ENCODE results near the gene VAV3. TPM values are rescaled to one million over a fixed set of nuclear protein-coding genes. Genes with fewer than 3 reads are reported as not detected.

The VAV3 gene
- total RNA-seq, 1 experiment from 2014 or later, result 38.2 TPM

- CTCF ChIA-PET, result no interaction called here
- no peak for DNase-seq
- H3K27ac Mint-ChIP-seq (ENCODE audit: unreplicated experiment), result no peak overlapping the region
- no peaks in the 10 kb centered on the region for H3K4me1 Mint-ChIP-seq (ENCODE audit: low read depth, unreplicated experiment)
- no peaks in the 10 kb centered on the region for H3K9me3 Mint-ChIP-seq (ENCODE audit: low read depth, unreplicated experiment)
- no TSS peak for BruUV-seq (replicated peaks)
- no peaks in the 10 kb centered on the region for H3K27me3 Mint-ChIP-seq (ENCODE audit: unreplicated experiment)
- intact Hi-C loops (cut with micrococcal nuclease; ENCODE audit: unreplicated experiment), result no loop called here
- TF ChIP-seq, protein P1, sequence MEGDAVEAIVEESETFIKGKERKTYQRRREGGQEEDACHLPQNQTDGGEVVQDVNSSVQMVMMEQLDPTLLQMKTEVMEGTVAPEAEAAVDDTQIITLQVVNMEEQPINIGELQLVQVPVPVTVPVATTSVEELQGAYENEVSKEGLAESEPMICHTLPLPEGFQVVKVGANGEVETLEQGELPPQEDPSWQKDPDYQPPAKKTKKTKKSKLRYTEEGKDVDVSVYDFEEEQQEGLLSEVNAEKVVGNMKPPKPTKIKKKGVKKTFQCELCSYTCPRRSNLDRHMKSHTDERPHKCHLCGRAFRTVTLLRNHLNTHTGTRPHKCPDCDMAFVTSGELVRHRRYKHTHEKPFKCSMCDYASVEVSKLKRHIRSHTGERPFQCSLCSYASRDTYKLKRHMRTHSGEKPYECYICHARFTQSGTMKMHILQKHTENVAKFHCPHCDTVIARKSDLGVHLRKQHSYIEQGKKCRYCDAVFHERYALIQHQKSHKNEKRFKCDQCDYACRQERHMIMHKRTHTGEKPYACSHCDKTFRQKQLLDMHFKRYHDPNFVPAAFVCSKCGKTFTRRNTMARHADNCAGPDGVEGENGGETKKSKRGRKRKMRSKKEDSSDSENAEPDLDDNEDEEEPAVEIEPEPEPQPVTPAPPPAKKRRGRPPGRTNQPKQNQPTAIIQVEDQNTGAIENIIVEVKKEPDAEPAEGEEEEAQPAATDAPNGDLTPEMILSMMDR (IDR thresholded peaks at IDR 0.05; ENCODE audit: unreplicated experiment), result no peak
- peaks cover 20% of the 10 kb centered on the region for H3K36me3 Mint-ChIP-seq (ENCODE audit: insufficient read depth, unreplicated experiment)
- no peak overlapping the region for H3K4me3 Mint-ChIP-seq (ENCODE audit: low read depth, unreplicated experiment)
Measured at GRCh38 chr1:107574044-107574443, 390.9 kb downstream of the VAV3 start.

DNA sequence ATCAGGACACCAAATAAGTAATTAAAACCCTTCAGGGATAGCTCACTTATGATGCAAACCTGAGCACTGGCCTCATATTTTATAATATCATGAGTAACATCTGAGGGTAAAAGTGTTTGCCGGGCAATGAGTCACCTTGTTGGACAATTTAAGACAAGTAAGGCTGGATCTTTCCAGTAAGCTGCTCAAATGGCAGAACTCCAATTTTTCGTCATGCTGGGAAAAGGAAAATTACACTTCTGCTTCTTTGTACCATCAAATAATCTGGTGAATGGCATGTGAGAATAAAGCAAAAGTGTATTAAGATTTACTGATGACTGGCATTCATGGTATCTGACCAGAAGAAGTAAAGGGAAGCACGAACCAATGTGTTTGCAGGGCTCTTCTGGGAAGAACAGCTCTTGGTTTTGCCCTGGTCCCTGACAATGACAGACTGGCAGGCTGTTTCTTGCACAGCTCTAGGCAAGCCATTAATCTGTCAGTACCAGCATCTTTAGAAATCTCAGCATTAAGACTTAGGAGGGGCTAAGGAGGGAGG is 392.2 kb downstream of the VAV3 start:
- H3K36me3 Mint-ChIP-seq (ENCODE audit: insufficient read depth, unreplicated experiment), result peaks cover 20% of the 10 kb centered on the region
- TF ChIP-seq, protein P1 (IDR thresholded peaks at IDR 0.05; ENCODE audit: unreplicated experiment), result no peak
- intact Hi-C loops (cut with micrococcal nuclease; ENCODE audit: unreplicated experiment), result no loop called here
- no TSS peak for BruUV-seq (replicated peaks)
- no peaks in the 10 kb centered on the region for H3K4me1 Mint-ChIP-seq (ENCODE audit: low read depth, unreplicated experiment)
- no peak overlapping the region for H3K4me3 Mint-ChIP-seq (ENCODE audit: low read depth, unreplicated experiment)
- no peak for DNase-seq
- no peaks in the 10 kb centered on the region for H3K27me3 Mint-ChIP-seq (ENCODE audit: unreplicated experiment)
- no peak overlapping the region for H3K27ac Mint-ChIP-seq (ENCODE audit: unreplicated experiment)
- CTCF ChIA-PET, result no interaction called here
- no peaks in the 10 kb centered on the region for H3K9me3 Mint-ChIP-seq (ENCODE audit: low read depth, unreplicated experiment)

GRCh38 chr1:107570768-107571167 is 394.2 kb downstream of the VAV3 start:
- Mint-ChIP-seq H3K36me3 (ENCODE audit: insufficient read depth, unreplicated experiment) (peaks cover 14% of the 10 kb centered on the region), H3K27me3 (ENCODE audit: unreplicated experiment) (no peaks in the 10 kb centered on the region), H3K4me3 (ENCODE audit: low read depth, unreplicated experiment) (no peak overlapping the region), H3K27ac (ENCODE audit: unreplicated experiment) (no peak overlapping the region), H3K4me1 (ENCODE audit: low read depth, unreplicated experiment) (no peaks in the 10 kb centered on the region), H3K9me3 (ENCODE audit: low read depth, unreplicated experiment) (no peaks in the 10 kb centered on the region)
- intact Hi-C loops (cut with micrococcal nuclease; ENCODE audit: unreplicated experiment), result no loop called here
- CTCF ChIA-PET, result no interaction called here
- TF ChIP-seq, protein P1 (IDR thresholded peaks at IDR 0.05; ENCODE audit: unreplicated experiment), result no peak
- BruUV-seq (replicated peaks), result no TSS peak
- DNase-seq, result no peak

DNA sequence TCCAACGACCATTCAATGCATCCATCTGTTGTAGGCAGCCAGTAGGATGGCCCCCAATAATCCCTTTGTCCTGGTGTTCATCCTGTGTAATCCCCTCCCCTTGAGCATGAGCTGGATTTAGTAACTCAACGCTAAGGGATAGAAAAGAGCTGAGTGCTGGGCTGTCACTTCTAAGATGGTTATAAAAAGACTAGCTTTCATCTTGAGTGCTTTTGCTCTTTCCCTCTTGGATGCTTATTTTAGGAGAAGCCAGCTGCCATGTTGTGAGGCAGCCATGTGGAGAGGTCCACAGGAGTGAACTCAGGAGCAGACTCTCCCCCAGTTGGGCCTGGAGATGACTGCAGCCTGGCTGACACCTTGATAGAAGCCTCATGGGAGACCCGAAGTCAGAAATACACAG is 401.5 kb downstream of the VAV3 start:
- Mint-ChIP-seq H3K4me1 (ENCODE audit: low read depth, unreplicated experiment) (no peaks in the 10 kb centered on the region), H3K4me3 (ENCODE audit: low read depth, unreplicated experiment) (no peak overlapping the region), H3K36me3 (ENCODE audit: insufficient read depth, unreplicated experiment) (no peaks in the 10 kb centered on the region), H3K27me3 (ENCODE audit: unreplicated experiment) (no peaks in the 10 kb centered on the region), H3K27ac (ENCODE audit: unreplicated experiment) (no peak overlapping the region), H3K9me3 (ENCODE audit: low read depth, unreplicated experiment) (no peaks in the 10 kb centered on the region)
- BruUV-seq (replicated peaks), result no TSS peak
- intact Hi-C loops (cut with micrococcal nuclease; ENCODE audit: unreplicated experiment), result no loop called here
- no peak for DNase-seq
- TF ChIP-seq, protein P1 (IDR thresholded peaks at IDR 0.05; ENCODE audit: unreplicated experiment), result no peak
- CTCF ChIA-PET, result no interaction called here

Data from Calu3 (cell line).